OCI-LY1 (cell line): ENCODE data around the gene KRT26.

Source experiments
- CTCF ChIP-seq: fragments of 200-600 bp; sonication (generic), shearing (Covaris generic); IDR thresholded peaks from 2 replicates; pipeline ENCODE4 v1.5.1; 2017; ENCODE audit warnings: mild to moderate bottlenecking, antibody characterized with exemption, low read length, moderate library complexity, mixed read lengths
- EZH2 ChIP-seq: fragments of 200-600 bp; sonication (generic), shearing (Covaris generic); IDR thresholded peaks from 2 replicates; pipeline ENCODE4 v1.8.0; 2017; ENCODE audit warnings: borderline replicate concordance, mixed run types, mild to moderate bottlenecking, antibody characterized with exemption, low read length, moderate library complexity, mixed read lengths

- no peak for TF ChIP-seq CTCF
- TF ChIP-seq EZH2, result no peak
Measured at GRCh38 chr17:40753804-40754203, 18.2 kb downstream of the KRT26 start.
